WTC11 (cell line): ENCODE data around the gene NTRK1. TPM values are rescaled to one million over a fixed set of nuclear protein-coding genes. Genes with fewer than 3 reads are reported as not detected.

ENCODE experiments used
- ATAC-seq: fragments of 200-7000 bp; cut with Tn5 transposase; 2 replicates; pipeline ENCODE4 v1.10.0; 2021; ENCODE audit warnings: mild to moderate bottlenecking, moderate library complexity
- CTCF ChIA-PET: fragments of 300-600 bp; sonication (Branson Sonifier 250); formaldehyde crosslinking; loops from one replicate; lab custom pipeline; 2021; ENCODE audit warnings: antibody characterized with exemption; lab: Charles Lee
- POLR2A ChIA-PET: fragments of 350-600 bp; sonication (Branson Sonifier 250); formaldehyde crosslinking; loops from one replicate; lab custom pipeline; 2021; ENCODE audit warnings: antibody characterized with exemption; lab: Charles Lee
- DNase-seq: peaks from one replicate; pipeline ENCODE4 v3.0.0; 2021; ENCODE audit warnings: low spot score
- H3K27ac Mint-ChIP-seq: 2 replicates; pipeline ENCODE4 v1.8.0; 2021; ENCODE audit warnings: mixed read lengths
- H3K27me3 Mint-ChIP-seq: 2 replicates; pipeline ENCODE4 v1.8.0; 2021; ENCODE audit warnings: low read depth, mild to moderate bottlenecking, moderate library complexity, mixed read lengths
- H3K36me3 Mint-ChIP-seq: 2 replicates; pipeline ENCODE4 v1.8.0; 2021; ENCODE audit warnings: mixed read lengths
- H3K4me1 Mint-ChIP-seq: 2 replicates; pipeline ENCODE4 v1.8.0; 2022; ENCODE audit warnings: mixed read lengths
- H3K4me3 Mint-ChIP-seq: 2 replicates; pipeline ENCODE4 v1.8.0; 2021; ENCODE audit warnings: mild to moderate bottlenecking, moderate library complexity, mixed read lengths
- H3K9me3 Mint-ChIP-seq: 2 replicates; pipeline ENCODE4 v1.8.0; 2021; ENCODE audit warnings: mixed read lengths
- CBFB ChIP-seq: sonication (generic); formaldehyde crosslinking; IDR thresholded peaks from 2 replicates; pipeline ENCODE4 v1.8.1; 2022; ENCODE audit warnings: mild to moderate bottlenecking, low read depth, missing genetic modification reagents
- CREM ChIP-seq: sonication (generic); formaldehyde crosslinking; IDR thresholded peaks from 2 replicates; pipeline ENCODE4 v1.8.1; 2022; ENCODE audit warnings: mild to moderate bottlenecking, missing genetic modification reagents, moderate library complexity
- FOXP1 ChIP-seq: sonication (generic); formaldehyde crosslinking; IDR thresholded peaks from 2 replicates; pipeline ENCODE4 v1.8.0; 2022; ENCODE audit warnings: missing genetic modification reagents, mild to moderate bottlenecking, moderate library complexity, borderline replicate concordance
- NFE2L1 ChIP-seq: sonication (generic); formaldehyde crosslinking; IDR thresholded peaks from 2 replicates; pipeline ENCODE4 v1.8.1; 2023; ENCODE audit warnings: missing genetic modification reagents
- NR3C1 ChIP-seq: sonication (generic); formaldehyde crosslinking; conservative IDR thresholded peaks from 2 replicates; pipeline ENCODE4 v1.8.1; 2023; ENCODE audit warnings: low read depth, mild to moderate bottlenecking, missing genetic modification reagents
- OVOL2 ChIP-seq: fragments of 250-450 bp; sonication (Bioruptor Pico); IDR thresholded peaks from 2 replicates; pipeline ENCODE4 v1.9.0; 2021; ENCODE audit warnings: mild to moderate bottlenecking, borderline replicate concordance
- SMAD4 ChIP-seq: sonication (generic); formaldehyde crosslinking; IDR thresholded peaks from 2 replicates; pipeline ENCODE4 v1.8.0; 2022; ENCODE audit warnings: mild to moderate bottlenecking, missing genetic modification reagents
- SP1 ChIP-seq: sonication (generic); formaldehyde crosslinking; conservative IDR thresholded peaks from 2 replicates; pipeline ENCODE4 v1.8.1; 2022; ENCODE audit warnings: missing genetic modification reagents
- TCF7 ChIP-seq: sonication (generic); formaldehyde crosslinking; IDR thresholded peaks from 2 replicates; pipeline ENCODE4 v1.8.0; 2022; ENCODE audit warnings: mild to moderate bottlenecking, low read depth, missing genetic modification reagents, moderate library complexity
- ZNF232 ChIP-seq: sonication (generic); formaldehyde crosslinking; IDR thresholded peaks from 2 replicates; pipeline ENCODE4 v1.8.0; 2022; ENCODE audit warnings: mild to moderate bottlenecking, missing genetic modification reagents
- ZNF423 ChIP-seq: fragments of 250-450 bp; sonication (Bioruptor Pico); IDR thresholded peaks from 2 replicates; pipeline ENCODE4 v2.1.2; 2022; ENCODE audit warnings: mild to moderate bottlenecking, moderate library complexity
- total RNA-seq: library from RNA; stranded (reverse); gene quantifications from 3 replicates; pipeline ENCODE4 v1.2.3, GENCODE V29; 2021
- TF ChIP-seq, protein P1 (sequence below): fragments of 250-450 bp; sonication (Bioruptor Pico); IDR thresholded peaks from 2 replicates; pipeline ENCODE4 v1.9.0; 2021; ENCODE audit warnings: mild to moderate bottlenecking
- TF ChIP-seq, protein P2 (sequence below): sonication (generic); formaldehyde crosslinking; IDR thresholded peaks from 2 replicates; pipeline ENCODE4 v1.8.0; 2023; ENCODE audit warnings: missing genetic modification reagents
- TF ChIP-seq, protein P3 (sequence below): sonication (generic); formaldehyde crosslinking; IDR thresholded peaks from 2 replicates; pipeline ENCODE4 v1.8.1; 2023; ENCODE audit warnings: mild to moderate bottlenecking, missing genetic modification reagents
- TF ChIP-seq, protein P4 (sequence below): sonication (generic); formaldehyde crosslinking; IDR thresholded peaks from 2 replicates; pipeline ENCODE4 v1.8.1; 2023; ENCODE audit warnings: mild to moderate bottlenecking, missing genetic modification reagents
- TF ChIP-seq, protein P5 (sequence below): sonication (generic); formaldehyde crosslinking; IDR thresholded peaks from 2 replicates; pipeline ENCODE4 v1.8.1; 2023; ENCODE audit warnings: mild to moderate bottlenecking, missing genetic modification reagents, moderate library complexity
- TF ChIP-seq, protein P6 (sequence below): sonication (generic); formaldehyde crosslinking; IDR thresholded peaks from 2 replicates; pipeline ENCODE4 v1.8.0; 2022; ENCODE audit warnings: missing genetic modification reagents
- TF ChIP-seq, protein P7 (sequence below): sonication (generic); formaldehyde crosslinking; IDR thresholded peaks from 2 replicates; pipeline ENCODE4 v1.8.0; 2022; ENCODE audit warnings: mild to moderate bottlenecking, missing genetic modification reagents
- TF ChIP-seq, protein P8 (sequence below): fragments of 200-600 bp; IDR thresholded peaks from 2 replicates; pipeline ENCODE4 v1.8.0; 2022; ENCODE audit warnings: antibody characterized with exemption
- TF ChIP-seq, protein P9 (sequence below): fragments of 250-450 bp; sonication (Bioruptor Pico); IDR thresholded peaks from 2 replicates; pipeline ENCODE4 v1.9.0; 2021; ENCODE audit warnings: mild to moderate bottlenecking

NTRK1 gene
- total RNA-seq, 1 experiment from 2014 or later: 0.42 TPM

DNA sequence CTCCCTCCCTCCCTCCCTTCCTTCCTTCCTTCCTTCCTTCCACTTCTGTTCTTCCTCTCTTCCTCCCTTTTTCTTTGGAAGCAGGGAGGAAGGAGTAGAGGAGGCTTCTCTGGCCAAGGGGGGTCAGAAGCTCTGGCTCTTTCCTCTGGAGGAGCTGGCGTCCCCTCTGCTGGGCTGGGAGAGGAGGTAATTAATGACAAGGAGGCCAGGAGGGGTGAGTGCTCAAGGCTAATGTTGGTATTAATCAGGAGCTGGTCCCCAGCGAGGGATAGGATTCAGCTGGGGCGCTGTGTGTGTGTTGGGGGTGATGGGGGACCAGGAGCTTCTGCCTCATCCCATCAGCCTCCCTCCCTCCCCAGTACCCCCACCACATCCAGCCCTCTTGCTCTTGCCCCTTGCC, 26.7 kb downstream of the NTRK1 start:
- Mint-ChIP-seq H3K4me1 (peaks cover 34% of the 10 kb centered on the region), H3K36me3 (no peaks in the 10 kb centered on the region), H3K4me3 (peak overlapping the region; percentile 43), H3K27ac (no peak overlapping the region), H3K27me3 (peaks cover 61% of the 10 kb centered on the region), H3K9me3 (no peaks in the 10 kb centered on the region)
- ATAC-seq: no peak
- ChIA-PET CTCF (interaction anchor here (0.5 to 13.3 kb wide), 21 partner anchors 11 to 260 kb away, joined by 3 to 211 read pairs (median 5); partner anchors contain the start of genes INSRR, ISG20L2, LRRC71 and METTL25B), POLR2A (interaction anchor here (0.7 kb wide), 1 partner anchor 159 kb away, joined by 3 read pairs; the partner anchor contains the start of genes ISG20L2 and METTL25B)
- DNase-seq: no peak
- no peak for TF ChIP-seq SMAD4
- TF ChIP-seq, protein P1, sequence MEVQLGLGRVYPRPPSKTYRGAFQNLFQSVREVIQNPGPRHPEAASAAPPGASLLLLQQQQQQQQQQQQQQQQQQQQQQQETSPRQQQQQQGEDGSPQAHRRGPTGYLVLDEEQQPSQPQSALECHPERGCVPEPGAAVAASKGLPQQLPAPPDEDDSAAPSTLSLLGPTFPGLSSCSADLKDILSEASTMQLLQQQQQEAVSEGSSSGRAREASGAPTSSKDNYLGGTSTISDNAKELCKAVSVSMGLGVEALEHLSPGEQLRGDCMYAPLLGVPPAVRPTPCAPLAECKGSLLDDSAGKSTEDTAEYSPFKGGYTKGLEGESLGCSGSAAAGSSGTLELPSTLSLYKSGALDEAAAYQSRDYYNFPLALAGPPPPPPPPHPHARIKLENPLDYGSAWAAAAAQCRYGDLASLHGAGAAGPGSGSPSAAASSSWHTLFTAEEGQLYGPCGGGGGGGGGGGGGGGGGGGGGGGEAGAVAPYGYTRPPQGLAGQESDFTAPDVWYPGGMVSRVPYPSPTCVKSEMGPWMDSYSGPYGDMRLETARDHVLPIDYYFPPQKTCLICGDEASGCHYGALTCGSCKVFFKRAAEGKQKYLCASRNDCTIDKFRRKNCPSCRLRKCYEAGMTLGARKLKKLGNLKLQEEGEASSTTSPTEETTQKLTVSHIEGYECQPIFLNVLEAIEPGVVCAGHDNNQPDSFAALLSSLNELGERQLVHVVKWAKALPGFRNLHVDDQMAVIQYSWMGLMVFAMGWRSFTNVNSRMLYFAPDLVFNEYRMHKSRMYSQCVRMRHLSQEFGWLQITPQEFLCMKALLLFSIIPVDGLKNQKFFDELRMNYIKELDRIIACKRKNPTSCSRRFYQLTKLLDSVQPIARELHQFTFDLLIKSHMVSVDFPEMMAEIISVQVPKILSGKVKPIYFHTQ: no peak
- TF ChIP-seq TCF7 (CRISPR knock-in tag): no peak
- TF ChIP-seq CBFB (CRISPR knock-in tag): no peak
- TF ChIP-seq, protein P2, sequence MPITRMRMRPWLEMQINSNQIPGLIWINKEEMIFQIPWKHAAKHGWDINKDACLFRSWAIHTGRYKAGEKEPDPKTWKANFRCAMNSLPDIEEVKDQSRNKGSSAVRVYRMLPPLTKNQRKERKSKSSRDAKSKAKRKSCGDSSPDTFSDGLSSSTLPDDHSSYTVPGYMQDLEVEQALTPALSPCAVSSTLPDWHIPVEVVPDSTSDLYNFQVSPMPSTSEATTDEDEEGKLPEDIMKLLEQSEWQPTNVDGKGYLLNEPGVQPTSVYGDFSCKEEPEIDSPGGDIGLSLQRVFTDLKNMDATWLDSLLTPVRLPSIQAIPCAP (CRISPR knock-in tag): no peak
- TF ChIP-seq, protein P3, sequence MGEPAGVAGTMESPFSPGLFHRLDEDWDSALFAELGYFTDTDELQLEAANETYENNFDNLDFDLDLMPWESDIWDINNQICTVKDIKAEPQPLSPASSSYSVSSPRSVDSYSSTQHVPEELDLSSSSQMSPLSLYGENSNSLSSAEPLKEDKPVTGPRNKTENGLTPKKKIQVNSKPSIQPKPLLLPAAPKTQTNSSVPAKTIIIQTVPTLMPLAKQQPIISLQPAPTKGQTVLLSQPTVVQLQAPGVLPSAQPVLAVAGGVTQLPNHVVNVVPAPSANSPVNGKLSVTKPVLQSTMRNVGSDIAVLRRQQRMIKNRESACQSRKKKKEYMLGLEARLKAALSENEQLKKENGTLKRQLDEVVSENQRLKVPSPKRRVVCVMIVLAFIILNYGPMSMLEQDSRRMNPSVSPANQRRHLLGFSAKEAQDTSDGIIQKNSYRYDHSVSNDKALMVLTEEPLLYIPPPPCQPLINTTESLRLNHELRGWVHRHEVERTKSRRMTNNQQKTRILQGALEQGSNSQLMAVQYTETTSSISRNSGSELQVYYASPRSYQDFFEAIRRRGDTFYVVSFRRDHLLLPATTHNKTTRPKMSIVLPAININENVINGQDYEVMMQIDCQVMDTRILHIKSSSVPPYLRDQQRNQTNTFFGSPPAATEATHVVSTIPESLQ (CRISPR knock-in tag): no peak
- TF ChIP-seq OVOL2 (CRISPR knock-in tag): no peak
- TF ChIP-seq CREM (CRISPR knock-in tag): no peak

DNA sequence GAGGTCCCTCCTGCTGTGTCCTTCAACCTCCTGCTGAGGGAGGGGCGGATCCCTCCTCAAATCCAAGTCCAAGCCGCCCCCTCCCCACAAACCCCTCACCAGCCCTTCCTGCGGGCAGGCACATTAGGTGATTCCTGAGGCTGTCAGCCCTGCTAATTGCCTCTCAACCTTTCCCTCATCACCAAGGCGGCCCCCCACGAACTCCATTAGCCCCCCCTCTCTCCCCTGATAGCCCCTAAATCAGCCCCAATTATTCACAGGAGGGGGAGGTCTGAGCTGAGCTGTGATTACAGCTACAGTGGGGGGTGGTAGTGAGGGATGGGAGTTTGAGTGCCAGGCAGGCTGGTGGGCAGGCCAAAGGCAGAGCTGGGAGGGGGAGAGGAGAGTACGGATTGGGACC, 27.1 kb downstream of the NTRK1 start:
- H3K4me3 Mint-ChIP-seq: peak overlapping the region; percentile 26; the same call in 1 of the 2 replicates
- H3K27ac Mint-ChIP-seq: no peak overlapping the region
- TF ChIP-seq, protein P4, sequence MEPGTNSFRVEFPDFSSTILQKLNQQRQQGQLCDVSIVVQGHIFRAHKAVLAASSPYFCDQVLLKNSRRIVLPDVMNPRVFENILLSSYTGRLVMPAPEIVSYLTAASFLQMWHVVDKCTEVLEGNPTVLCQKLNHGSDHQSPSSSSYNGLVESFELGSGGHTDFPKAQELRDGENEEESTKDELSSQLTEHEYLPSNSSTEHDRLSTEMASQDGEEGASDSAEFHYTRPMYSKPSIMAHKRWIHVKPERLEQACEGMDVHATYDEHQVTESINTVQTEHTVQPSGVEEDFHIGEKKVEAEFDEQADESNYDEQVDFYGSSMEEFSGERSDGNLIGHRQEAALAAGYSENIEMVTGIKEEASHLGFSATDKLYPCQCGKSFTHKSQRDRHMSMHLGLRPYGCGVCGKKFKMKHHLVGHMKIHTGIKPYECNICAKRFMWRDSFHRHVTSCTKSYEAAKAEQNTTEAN (CRISPR knock-in tag): no peak
- TF ChIP-seq, protein P5, sequence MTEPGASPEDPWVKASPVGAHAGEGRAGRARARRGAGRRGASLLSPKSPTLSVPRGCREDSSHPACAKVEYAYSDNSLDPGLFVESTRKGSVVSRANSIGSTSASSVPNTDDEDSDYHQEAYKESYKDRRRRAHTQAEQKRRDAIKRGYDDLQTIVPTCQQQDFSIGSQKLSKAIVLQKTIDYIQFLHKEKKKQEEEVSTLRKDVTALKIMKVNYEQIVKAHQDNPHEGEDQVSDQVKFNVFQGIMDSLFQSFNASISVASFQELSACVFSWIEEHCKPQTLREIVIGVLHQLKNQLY (CRISPR knock-in tag): no peak
- TF ChIP-seq SP1 (CRISPR knock-in tag) (no peak), ZNF232 (CRISPR knock-in tag) (no peak), NR3C1 (CRISPR knock-in tag) (no peak), NFE2L1 (CRISPR knock-in tag) (no peak), ZNF423 (CRISPR knock-in tag) (no peak), FOXP1 (CRISPR knock-in tag) (no peak), OVOL2 (CRISPR knock-in tag) (no peak)
- TF ChIP-seq, protein P6, sequence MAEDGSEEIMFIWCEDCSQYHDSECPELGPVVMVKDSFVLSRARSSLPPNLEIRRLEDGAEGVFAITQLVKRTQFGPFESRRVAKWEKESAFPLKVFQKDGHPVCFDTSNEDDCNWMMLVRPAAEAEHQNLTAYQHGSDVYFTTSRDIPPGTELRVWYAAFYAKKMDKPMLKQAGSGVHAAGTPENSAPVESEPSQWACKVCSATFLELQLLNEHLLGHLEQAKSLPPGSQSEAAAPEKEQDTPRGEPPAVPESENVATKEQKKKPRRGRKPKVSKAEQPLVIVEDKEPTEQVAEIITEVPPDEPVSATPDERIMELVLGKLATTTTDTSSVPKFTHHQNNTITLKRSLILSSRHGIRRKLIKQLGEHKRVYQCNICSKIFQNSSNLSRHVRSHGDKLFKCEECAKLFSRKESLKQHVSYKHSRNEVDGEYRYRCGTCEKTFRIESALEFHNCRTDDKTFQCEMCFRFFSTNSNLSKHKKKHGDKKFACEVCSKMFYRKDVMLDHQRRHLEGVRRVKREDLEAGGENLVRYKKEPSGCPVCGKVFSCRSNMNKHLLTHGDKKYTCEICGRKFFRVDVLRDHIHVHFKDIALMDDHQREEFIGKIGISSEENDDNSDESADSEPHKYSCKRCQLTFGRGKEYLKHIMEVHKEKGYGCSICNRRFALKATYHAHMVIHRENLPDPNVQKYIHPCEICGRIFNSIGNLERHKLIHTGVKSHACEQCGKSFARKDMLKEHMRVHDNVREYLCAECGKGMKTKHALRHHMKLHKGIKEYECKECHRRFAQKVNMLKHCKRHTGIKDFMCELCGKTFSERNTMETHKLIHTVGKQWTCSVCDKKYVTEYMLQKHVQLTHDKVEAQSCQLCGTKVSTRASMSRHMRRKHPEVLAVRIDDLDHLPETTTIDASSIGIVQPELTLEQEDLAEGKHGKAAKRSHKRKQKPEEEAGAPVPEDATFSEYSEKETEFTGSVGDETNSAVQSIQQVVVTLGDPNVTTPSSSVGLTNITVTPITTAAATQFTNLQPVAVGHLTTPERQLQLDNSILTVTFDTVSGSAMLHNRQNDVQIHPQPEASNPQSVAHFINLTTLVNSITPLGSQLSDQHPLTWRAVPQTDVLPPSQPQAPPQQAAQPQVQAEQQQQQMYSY (CRISPR knock-in tag): no peak
- TF ChIP-seq, protein P7, sequence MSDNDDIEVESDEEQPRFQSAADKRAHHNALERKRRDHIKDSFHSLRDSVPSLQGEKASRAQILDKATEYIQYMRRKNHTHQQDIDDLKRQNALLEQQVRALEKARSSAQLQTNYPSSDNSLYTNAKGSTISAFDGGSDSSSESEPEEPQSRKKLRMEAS: no peak
- TF ChIP-seq, protein P8, sequence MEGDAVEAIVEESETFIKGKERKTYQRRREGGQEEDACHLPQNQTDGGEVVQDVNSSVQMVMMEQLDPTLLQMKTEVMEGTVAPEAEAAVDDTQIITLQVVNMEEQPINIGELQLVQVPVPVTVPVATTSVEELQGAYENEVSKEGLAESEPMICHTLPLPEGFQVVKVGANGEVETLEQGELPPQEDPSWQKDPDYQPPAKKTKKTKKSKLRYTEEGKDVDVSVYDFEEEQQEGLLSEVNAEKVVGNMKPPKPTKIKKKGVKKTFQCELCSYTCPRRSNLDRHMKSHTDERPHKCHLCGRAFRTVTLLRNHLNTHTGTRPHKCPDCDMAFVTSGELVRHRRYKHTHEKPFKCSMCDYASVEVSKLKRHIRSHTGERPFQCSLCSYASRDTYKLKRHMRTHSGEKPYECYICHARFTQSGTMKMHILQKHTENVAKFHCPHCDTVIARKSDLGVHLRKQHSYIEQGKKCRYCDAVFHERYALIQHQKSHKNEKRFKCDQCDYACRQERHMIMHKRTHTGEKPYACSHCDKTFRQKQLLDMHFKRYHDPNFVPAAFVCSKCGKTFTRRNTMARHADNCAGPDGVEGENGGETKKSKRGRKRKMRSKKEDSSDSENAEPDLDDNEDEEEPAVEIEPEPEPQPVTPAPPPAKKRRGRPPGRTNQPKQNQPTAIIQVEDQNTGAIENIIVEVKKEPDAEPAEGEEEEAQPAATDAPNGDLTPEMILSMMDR: no peak
- TF ChIP-seq, protein P9, sequence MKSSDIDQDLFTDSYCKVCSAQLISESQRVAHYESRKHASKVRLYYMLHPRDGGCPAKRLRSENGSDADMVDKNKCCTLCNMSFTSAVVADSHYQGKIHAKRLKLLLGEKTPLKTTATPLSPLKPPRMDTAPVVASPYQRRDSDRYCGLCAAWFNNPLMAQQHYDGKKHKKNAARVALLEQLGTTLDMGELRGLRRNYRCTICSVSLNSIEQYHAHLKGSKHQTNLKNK (CRISPR knock-in tag): no peak
- TF ChIP-seq, protein P2 (CRISPR knock-in tag): no peak

More for the DNA sequence above, 27.1 kb downstream of the NTRK1 start:
- Mint-ChIP-seq H3K4me1 (peaks cover 34% of the 10 kb centered on the region), H3K36me3 (no peaks in the 10 kb centered on the region), H3K9me3 (no peaks in the 10 kb centered on the region), H3K27me3 (peaks cover 65% of the 10 kb centered on the region)
- POLR2A ChIA-PET: no interaction called here
- ATAC-seq (no peak), DNase-seq (no peak)
- CTCF ChIA-PET: interaction anchor here (0.6 to 13.3 kb wide), 19 partner anchors 11 to 209 kb away, joined by 3 to 211 read pairs (median 6); partner anchors contain the start of genes INSRR, ISG20L2, LRRC71 and METTL25B
